CD4-positive, alpha-beta T cell (primary cell): Measurements from ENCODE around the gene SMDT1. TPM values are rescaled to one million over a fixed set of nuclear protein-coding genes. Genes with fewer than 3 reads are reported as not detected.
"Not testable (repeated sequence)": the region's sequence is repeated elsewhere in the genome, so short reads cannot be mapped to it uniquely, and the experiment has no call there.

Experiments used
- ATAC-seq: fragments of 200-7000 bp; cut with Tn5 transposase; one replicate; pipeline ENCODE4 v1.10.0; 2022; ENCODE audit warnings: mild to moderate bottlenecking; ENCODE audit not compliant: poor library complexity
- CTCF ChIA-PET: fragments of 350-600 bp; sonication (Branson Sonifier 250); formaldehyde crosslinking; loops from one replicate; lab custom pipeline; 2021; ENCODE audit warnings: antibody characterized with exemption, inconsistent platforms; lab: Charles Lee
- POLR2A ChIA-PET: fragments of 350-600 bp; sonication (Branson Sonifier 250); formaldehyde crosslinking; loops from one replicate; lab custom pipeline; 2021; ENCODE audit warnings: antibody characterized with exemption, inconsistent platforms; lab: Charles Lee
- DNase-seq, 14 experiments: peaks; one replicate each; pipeline ENCODE4 v3.0.0-alpha.2; 2013 to 2020; ENCODE audit warnings: mixed read lengths in 2 of 14
- H3K27ac ChIP-seq, 2 donors: one replicate each; pipeline versions ENCODE4 v1.5.1 to v1.7.0; 2013; ENCODE audit warnings: low read length in 2 of 2, low read depth in 1 of 2, mild to moderate bottlenecking in 1 of 2
- H3K27me3 ChIP-seq, 2 experiments: 1 replicate in 1 of 2; 2 replicates in 1 of 2; pipeline versions ENCODE4 v1.6.1 to v1.7.0; 2013; ENCODE audit warnings: low read length in 2 of 2, control low read depth in 1 of 2, mild to moderate bottlenecking in 1 of 2, moderate library complexity in 1 of 2; ENCODE audit not compliant: insufficient read depth in 2 of 2, control insufficient read depth in 1 of 2
- H3K36me3 ChIP-seq: one replicate; pipeline ENCODE4 v1.6.1; 2013; ENCODE audit warnings: low read length, control low read depth; ENCODE audit not compliant: insufficient read depth
- H3K4me1 ChIP-seq: one replicate; pipeline ENCODE4 v1.6.1; 2013; ENCODE audit warnings: low read length, control low read depth; ENCODE audit not compliant: insufficient read depth
- H3K4me3 ChIP-seq: one replicate; pipeline ENCODE4 v1.5.1; 2013; ENCODE audit warnings: mild to moderate bottlenecking, low read length, moderate library complexity
- H3K9me3 ChIP-seq, 2 experiments: 1 replicate in 1 of 2; 2 replicates in 1 of 2; pipeline versions ENCODE4 v1.6.1 to v1.7.0; 2013; ENCODE audit warnings: low read length in 2 of 2, mild to moderate bottlenecking in 2 of 2, control low read depth in 1 of 2, moderate library complexity in 1 of 2; ENCODE audit not compliant: control insufficient read depth in 1 of 2, insufficient read depth in 1 of 2
- H3K27ac Mint-ChIP-seq: one replicate; pipeline ENCODE4 v1.8.0; 2020; ENCODE audit warnings: mixed read lengths
- H3K27me3 Mint-ChIP-seq: one replicate; pipeline ENCODE4 v1.8.0; 2021; ENCODE audit warnings: mixed read lengths
- H3K36me3 Mint-ChIP-seq: one replicate; pipeline ENCODE4 v1.8.0; 2021; ENCODE audit warnings: low read depth, mixed read lengths
- H3K4me1 Mint-ChIP-seq: one replicate; pipeline ENCODE4 v1.8.0; 2021; ENCODE audit warnings: low read depth, mixed read lengths
- H3K4me3 Mint-ChIP-seq: one replicate; pipeline ENCODE4 v1.8.0; 2020; ENCODE audit warnings: mild to moderate bottlenecking, mixed read lengths
- H3K9me3 Mint-ChIP-seq: one replicate; pipeline ENCODE4 v1.8.0; 2020; ENCODE audit warnings: mixed read lengths
- intact Hi-C, 2 experiments: fragments of 100-400 bp; cut with DNase I in 1 of 2; cut with micrococcal nuclease in 1 of 2; formaldehyde crosslinking; loops; one replicate each; pipeline versions ENCODE4 v1.15.1 to v1.9.0; 2023 to 2025; cut with DNase I, micrococcal nuclease
- total RNA-seq, 174 experiments: library from RNA in 2 of 174; stranded (reverse) in 2 of 174; gene quantifications; one replicate each; pipeline ENCODE4 v1.2.3 and lab custom pipeline; 2021 to 2026
- TF ChIP-seq, protein P1 (sequence below): fragments of 200-600 bp; IDR thresholded peaks from one replicate; pipeline ENCODE4 v1.8.0; 2022; ENCODE audit warnings: antibody characterized with exemption, mild to moderate bottlenecking

SMDT1 gene
- total RNA-seq, 2 experiments from 2014 or later: 84.7 to 86.4 TPM

GRCh38 chr22:42116848-42117424, 37.4 kb downstream of the SMDT1 start:
- CTCF ChIA-PET: interaction anchor here (0.9 kb wide), 2 partner anchors 26 to 48 kb away, joined by 3 to 5 read pairs; partner anchors contain the start of gene NDUFA6
- intact Hi-C loops: no loop called here
- H3K9me3 Mint-ChIP-seq: peaks cover 3% of the 10 kb centered on the region
- no peak overlapping the region for H3K27ac Mint-ChIP-seq
- no peaks in the 10 kb centered on the region for H3K36me3 ChIP-seq
- H3K4me3 ChIP-seq: no peak overlapping the region
- no peaks in the 10 kb centered on the region for H3K27me3 Mint-ChIP-seq
- peaks cover 43% of the 10 kb centered on the region for H3K4me1 Mint-ChIP-seq
- H3K4me3 Mint-ChIP-seq: no peak overlapping the region
- no peak overlapping the region for H3K27ac ChIP-seq
- H3K4me1 ChIP-seq: peaks cover 23% of the 10 kb centered on the region
- ATAC-seq (no peak), DNase-seq (no peak)
- H3K9me3 ChIP-seq: peaks cover 11 to 17% of the 10 kb centered on the region in 2 experiments
- POLR2A ChIA-PET: interaction anchor here (0.9 to 1.0 kb wide), 3 partner anchors 25 to 27 kb away, joined by 3 read pairs; partner anchors contain the start of gene NDUFA6
- H3K27me3 ChIP-seq: no peaks in the 10 kb centered on the region
- H3K36me3 Mint-ChIP-seq: peaks cover 18% of the 10 kb centered on the region
- TF ChIP-seq, protein P1, sequence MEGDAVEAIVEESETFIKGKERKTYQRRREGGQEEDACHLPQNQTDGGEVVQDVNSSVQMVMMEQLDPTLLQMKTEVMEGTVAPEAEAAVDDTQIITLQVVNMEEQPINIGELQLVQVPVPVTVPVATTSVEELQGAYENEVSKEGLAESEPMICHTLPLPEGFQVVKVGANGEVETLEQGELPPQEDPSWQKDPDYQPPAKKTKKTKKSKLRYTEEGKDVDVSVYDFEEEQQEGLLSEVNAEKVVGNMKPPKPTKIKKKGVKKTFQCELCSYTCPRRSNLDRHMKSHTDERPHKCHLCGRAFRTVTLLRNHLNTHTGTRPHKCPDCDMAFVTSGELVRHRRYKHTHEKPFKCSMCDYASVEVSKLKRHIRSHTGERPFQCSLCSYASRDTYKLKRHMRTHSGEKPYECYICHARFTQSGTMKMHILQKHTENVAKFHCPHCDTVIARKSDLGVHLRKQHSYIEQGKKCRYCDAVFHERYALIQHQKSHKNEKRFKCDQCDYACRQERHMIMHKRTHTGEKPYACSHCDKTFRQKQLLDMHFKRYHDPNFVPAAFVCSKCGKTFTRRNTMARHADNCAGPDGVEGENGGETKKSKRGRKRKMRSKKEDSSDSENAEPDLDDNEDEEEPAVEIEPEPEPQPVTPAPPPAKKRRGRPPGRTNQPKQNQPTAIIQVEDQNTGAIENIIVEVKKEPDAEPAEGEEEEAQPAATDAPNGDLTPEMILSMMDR: no peak

- Mint-ChIP-seq H3K36me3 (peaks cover 10% of the 10 kb centered on the region), H3K27ac (peak overlapping the region; percentile 75), H3K4me3 (peak overlapping the region; percentile 84), H3K4me1 (peaks cover 50% of the 10 kb centered on the region)
- POLR2A ChIA-PET: interaction anchor here (1.2 to 1.3 kb wide), 3 partner anchors 29 to 323 kb away, joined by 3 to 6 read pairs (median 5); partner anchors contain the start of gene NDUFA6
- not testable (repeated sequence) for H3K27me3 Mint-ChIP-seq, H3K36me3 ChIP-seq, H3K27me3 ChIP-seq, H3K9me3 ChIP-seq, H3K9me3 Mint-ChIP-seq
- ATAC-seq: peak; percentile 93
- Histone ChIP-seq H3K4me1 (peaks cover 24% of the 10 kb centered on the region), H3K27ac (peak overlapping the region in 1 of 2 donors; percentile 45), H3K4me3 (peak overlapping the region; percentile 45)
- CTCF ChIA-PET: interaction anchor here (0.7 to 3.5 kb wide), 2 partner anchors 30 to 163 kb away, joined by 3 to 12 read pairs; partner anchors contain the start of gene NDUFA6
- DNase-seq: peak in 7 of 14 experiments; percentile 10 to 78 (median 54)
- intact Hi-C loops: loop anchor here in 1 of 2 experiments (2.0 kb wide), 1 partner anchor 122 kb away; the partner anchor contains the start of gene WBP2NL
These were observed 40.9 kb downstream of the SMDT1 start for GRCh38 chr22:42120231-42121021.

DNA sequence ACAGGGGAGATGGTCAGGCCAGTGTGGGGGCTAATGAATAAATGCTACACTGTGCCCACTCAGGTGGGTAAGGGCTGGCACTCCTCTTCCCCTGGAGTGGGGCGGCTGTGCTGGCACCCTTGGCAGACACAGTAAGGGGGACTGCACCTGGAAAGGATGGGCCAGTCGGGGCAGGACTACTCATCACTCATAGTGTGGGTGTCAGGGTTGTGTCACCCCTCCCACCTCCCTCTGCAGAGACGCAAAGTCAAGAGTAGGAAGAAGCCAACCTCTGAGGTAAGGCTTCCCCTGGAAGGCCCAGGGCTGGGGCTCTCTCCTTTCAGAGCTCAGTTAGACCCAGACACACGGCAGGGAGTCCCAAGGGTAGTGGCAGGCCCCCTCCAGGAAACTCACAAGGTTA, 44.0 kb downstream of the SMDT1 start:
- H3K27me3 Mint-ChIP-seq, intact Hi-C loops, H3K27ac ChIP-seq, H3K27ac Mint-ChIP-seq, ATAC-seq, H3K36me3 Mint-ChIP-seq, H3K4me3 Mint-ChIP-seq, CTCF ChIA-PET, H3K9me3 ChIP-seq, POLR2A ChIA-PET, H3K27me3 ChIP-seq, H3K4me3 ChIP-seq, H3K9me3 Mint-ChIP-seq, DNase-seq, H3K36me3 ChIP-seq: not testable (repeated sequence)
- H3K4me1 ChIP-seq: peaks cover 24% of the 10 kb centered on the region
- H3K4me1 Mint-ChIP-seq: peaks cover 41% of the 10 kb centered on the region

- H3K36me3 Mint-ChIP-seq: no peaks in the 10 kb centered on the region
These were observed 48.1 kb downstream of the SMDT1 start for GRCh38 chr22:42127606-42128005.

GRCh38 chr22:42128007-42128406, 48.5 kb downstream of the SMDT1 start:
- H3K9me3 ChIP-seq, H3K4me3 Mint-ChIP-seq, H3K27ac Mint-ChIP-seq, H3K27me3 ChIP-seq, H3K36me3 ChIP-seq, H3K36me3 Mint-ChIP-seq, CTCF ChIA-PET, H3K9me3 Mint-ChIP-seq, H3K4me3 ChIP-seq, H3K4me1 Mint-ChIP-seq, ATAC-seq, intact Hi-C loops, H3K27me3 Mint-ChIP-seq, H3K4me1 ChIP-seq, POLR2A ChIA-PET, H3K27ac ChIP-seq, DNase-seq: not testable (repeated sequence)

More at GRCh38 chr22:42127606-42128005, 48.1 kb downstream of the SMDT1 start:
- ATAC-seq: no peak
- Mint-ChIP-seq H3K4me3 (no peak overlapping the region), H3K4me1 (peaks cover 3% of the 10 kb centered on the region), H3K27ac (no peak overlapping the region), H3K9me3 (no peaks in the 10 kb centered on the region), H3K27me3 (no peaks in the 10 kb centered on the region)
- Histone ChIP-seq H3K4me3 (no peak overlapping the region), H3K36me3 (no peaks in the 10 kb centered on the region), H3K9me3 (peaks cover 0 to 6% of the 10 kb centered on the region in 2 experiments), H3K4me1 (no peaks in the 10 kb centered on the region), H3K27me3 (no peaks in the 10 kb centered on the region), H3K27ac (no peak overlapping the region)
- intact Hi-C loops: no loop called here
- ChIA-PET CTCF (no interaction called here), POLR2A (no interaction called here)
- TF ChIP-seq, protein P1: no peak
- no peak for DNase-seq
